GM21526 (cell line): ENCODE results near the gene WDR83.
"Not testable (repeated sequence)": the region's sequence is repeated elsewhere in the genome, so short reads cannot be mapped to it uniquely, and the experiment has no call there.

Experiments used
- ATAC-seq: cut with Tn5 transposase; IDR thresholded peaks from one replicate; pipeline ENCODE4 v1.9.1; 2021; ENCODE audit warnings: moderate library complexity; ENCODE audit not compliant: unreplicated experiment, low FRiP score

Gene WDR83

GRCh38 chr19:12711187-12711586, 44.6 kb downstream of the WDR83 start:
- ATAC-seq: no peak

- not testable (repeated sequence) for ATAC-seq
Measured at GRCh38 chr19:12712077-12712476, 45.5 kb downstream of the WDR83 start.

- ATAC-seq: not testable (repeated sequence)
Measured at GRCh38 chr19:12713304-12713703, 46.7 kb downstream of the WDR83 start.

- no peak for ATAC-seq
Measured at GRCh38 chr19:12715102-12715501, 48.5 kb downstream of the WDR83 start.

GRCh38 chr19:12715929-12716328, 49.3 kb downstream of the WDR83 start:
- no peak for ATAC-seq

- no peak for ATAC-seq
Measured at GRCh38 chr19:12720296-12720695, 53.7 kb downstream of the WDR83 start.

- ATAC-seq: no peak
Measured at GRCh38 chr19:12720851-12721655, 54.4 kb downstream of the WDR83 start.

- peak; percentile 15 for ATAC-seq
Measured at GRCh38 chr19:12721656-12722565, 55.3 kb downstream of the WDR83 start.

- ATAC-seq: peak; percentile 61
Measured at GRCh38 chr19:12722566-12723380, 56.2 kb downstream of the WDR83 start.

- ATAC-seq: no peak
Measured at GRCh38 chr19:12723381-12723640, 56.7 kb downstream of the WDR83 start.

GRCh38 chr19:12723641-12724426, 57.2 kb downstream of the WDR83 start, which contains the start of gene TNPO2:
Gene TNPO2, minus strand, starts transcription at chr19:12723932. Its CDS starts 2,955 bp downstream, at chr19:12720977.
- ATAC-seq: peak; percentile 32
